GM20431 (cell line): Measurements from ENCODE around the gene KDM4B.

Experiments
- in situ Hi-C: fragments of 300-500 bp; cut with MseI, MboI; formaldehyde crosslinking; loops from one replicate; pipeline ENCODE4 v1.15.0; 2020; ENCODE audit warnings: low sequenced_read_pairs; ENCODE audit not compliant: unreplicated experiment

KDM4B gene

DNA sequence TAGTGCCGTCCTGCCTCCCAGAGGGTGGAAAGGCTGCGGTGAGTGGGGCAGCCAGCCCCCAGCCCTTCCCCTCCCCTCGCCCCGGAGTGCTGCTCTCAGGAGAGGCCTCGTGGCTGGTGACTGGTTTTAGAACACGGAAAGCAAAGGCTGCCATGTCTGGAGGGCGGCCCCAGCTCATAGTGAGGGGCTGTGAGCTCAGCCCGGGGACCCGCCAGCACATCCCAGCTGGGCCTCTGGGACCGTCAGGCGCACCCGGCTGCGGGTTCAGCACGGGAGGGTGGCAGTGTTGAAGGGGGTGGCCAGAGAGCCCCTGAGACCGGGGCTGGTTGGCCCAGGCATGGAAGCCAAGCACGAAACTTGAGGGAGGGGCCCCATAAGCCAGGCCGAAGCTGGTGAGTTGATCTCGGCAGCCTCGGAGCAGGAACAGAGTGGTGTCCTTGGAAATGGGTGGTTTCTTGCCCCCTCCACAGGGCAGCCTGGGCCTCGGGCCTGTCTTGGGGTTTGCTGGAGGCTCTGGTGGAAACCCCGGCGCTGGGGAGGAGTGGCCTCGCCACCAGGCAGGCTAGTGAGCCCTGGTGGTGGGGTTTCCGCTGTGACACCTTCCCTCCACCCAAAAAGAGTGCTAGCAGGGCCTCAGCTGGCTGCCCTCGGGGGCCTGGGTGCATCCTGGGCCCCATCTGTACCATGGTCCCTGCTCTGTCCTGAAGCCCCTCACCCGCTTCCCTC lies 157.7 kb downstream of the KDM4B start:
- in situ Hi-C loops = no loop called here

GRCh38 chr19:5127717-5128116 lies 158.8 kb downstream of the KDM4B start:
- in situ Hi-C loops = no loop called here

- in situ Hi-C loops = no loop called here
Measured at GRCh38 chr19:5128251-5128935, 159.5 kb downstream of the KDM4B start.

- in situ Hi-C loops = no loop called here
Measured at GRCh38 chr19:5128936-5129389, 160.1 kb downstream of the KDM4B start.

DNA sequence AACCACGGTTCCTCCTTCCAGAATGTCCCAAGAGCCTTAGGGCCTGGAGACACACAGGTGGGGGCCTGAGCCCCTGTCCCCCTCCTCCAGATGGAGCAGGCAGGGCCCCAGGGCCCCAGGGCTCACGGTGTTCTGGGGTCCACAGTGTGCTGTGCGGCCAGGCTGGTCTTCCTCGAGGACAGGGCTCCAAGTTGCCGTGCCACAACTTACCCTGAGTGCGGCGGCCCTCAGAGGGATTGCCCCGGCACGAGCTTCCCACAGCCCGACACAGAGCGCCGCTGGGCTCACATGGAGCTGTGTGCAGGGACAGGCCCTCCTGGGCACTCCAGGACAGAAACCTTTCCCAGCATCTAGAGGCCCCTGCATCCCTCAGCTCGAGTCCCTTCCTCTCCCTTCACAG lies 160.8 kb downstream of the KDM4B start:
- in situ Hi-C loops = no loop called here

GRCh38 chr19:5130371-5131030 lies 161.6 kb downstream of the KDM4B start:
- in situ Hi-C loops = no loop called here

DNA sequence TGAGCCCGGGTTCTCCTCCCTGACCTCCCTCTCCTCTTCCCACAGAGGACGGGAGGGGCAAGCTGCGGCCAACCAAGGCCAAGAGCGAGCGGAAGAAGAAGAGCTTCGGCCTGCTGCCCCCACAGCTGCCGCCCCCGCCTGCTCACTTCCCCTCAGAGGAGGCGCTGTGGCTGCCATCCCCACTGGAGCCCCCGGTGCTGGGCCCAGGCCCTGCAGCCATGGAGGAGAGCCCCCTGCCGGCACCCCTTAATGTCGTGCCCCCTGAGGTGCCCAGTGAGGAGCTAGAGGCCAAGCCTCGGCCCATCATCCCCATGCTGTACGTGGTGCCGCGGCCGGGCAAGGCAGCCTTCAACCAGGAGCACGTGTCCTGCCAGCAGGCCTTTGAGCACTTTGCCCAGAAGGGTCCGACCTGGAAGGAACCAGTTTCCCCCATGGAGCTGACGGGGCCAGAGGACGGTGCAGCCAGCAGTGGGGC lies 162.2 kb downstream of the KDM4B start:
- in situ Hi-C loops = no loop called here

DNA sequence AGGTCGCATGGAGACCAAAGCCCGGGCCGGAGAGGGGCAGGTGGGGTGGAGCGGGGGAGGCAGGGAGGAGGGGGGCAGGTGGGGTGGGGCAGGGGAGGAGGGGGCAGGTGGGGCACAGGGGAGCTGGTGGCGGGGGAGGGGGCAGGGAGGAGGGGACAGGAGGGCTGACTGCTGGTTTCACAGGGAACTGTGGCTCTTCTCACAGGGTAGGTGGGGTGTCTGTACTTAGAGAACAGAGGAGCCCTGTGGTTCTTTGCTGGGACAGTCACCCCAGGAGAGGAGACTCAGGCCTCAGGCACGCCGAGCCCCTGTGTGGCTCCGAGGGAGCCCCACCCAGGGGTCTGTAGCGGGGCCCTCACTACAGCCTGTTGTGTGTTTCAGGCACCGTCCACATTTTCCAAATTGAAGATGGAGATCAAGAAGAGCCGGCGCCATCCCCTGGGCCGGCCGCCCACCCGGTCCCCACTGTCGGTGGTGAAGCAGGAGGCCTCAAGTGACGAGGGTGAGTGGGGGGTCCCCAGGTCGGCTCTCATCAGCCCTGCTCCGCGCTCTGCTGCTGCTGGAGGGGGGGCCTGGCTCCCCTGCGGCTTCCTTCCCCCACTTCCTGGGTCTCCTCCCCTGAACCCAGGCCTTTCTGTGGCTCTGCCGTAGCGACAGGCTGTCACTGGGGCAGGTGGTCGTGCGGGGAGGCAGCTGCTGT lies 162.7 kb downstream of the KDM4B start:
- in situ Hi-C loops = no loop called here

DNA sequence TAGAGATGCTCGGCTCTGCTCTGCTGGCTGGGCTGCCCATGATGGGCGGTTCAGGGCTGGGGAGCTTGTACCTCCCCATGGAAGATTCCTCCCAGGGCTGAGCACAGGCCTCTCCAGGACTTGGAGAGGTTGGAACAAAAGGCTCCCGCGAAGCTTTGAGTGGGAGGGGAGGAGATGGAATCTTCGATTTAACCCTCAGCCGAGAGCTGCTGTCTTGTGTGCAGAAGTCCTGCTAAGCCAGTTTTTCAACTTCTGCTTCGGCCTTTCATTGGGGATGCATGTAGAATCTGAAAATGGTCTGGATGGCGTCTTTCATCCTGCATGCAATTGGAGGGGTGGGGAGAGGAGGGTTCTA lies 163.3 kb downstream of the KDM4B start:
- in situ Hi-C loops = no loop called here

DNA sequence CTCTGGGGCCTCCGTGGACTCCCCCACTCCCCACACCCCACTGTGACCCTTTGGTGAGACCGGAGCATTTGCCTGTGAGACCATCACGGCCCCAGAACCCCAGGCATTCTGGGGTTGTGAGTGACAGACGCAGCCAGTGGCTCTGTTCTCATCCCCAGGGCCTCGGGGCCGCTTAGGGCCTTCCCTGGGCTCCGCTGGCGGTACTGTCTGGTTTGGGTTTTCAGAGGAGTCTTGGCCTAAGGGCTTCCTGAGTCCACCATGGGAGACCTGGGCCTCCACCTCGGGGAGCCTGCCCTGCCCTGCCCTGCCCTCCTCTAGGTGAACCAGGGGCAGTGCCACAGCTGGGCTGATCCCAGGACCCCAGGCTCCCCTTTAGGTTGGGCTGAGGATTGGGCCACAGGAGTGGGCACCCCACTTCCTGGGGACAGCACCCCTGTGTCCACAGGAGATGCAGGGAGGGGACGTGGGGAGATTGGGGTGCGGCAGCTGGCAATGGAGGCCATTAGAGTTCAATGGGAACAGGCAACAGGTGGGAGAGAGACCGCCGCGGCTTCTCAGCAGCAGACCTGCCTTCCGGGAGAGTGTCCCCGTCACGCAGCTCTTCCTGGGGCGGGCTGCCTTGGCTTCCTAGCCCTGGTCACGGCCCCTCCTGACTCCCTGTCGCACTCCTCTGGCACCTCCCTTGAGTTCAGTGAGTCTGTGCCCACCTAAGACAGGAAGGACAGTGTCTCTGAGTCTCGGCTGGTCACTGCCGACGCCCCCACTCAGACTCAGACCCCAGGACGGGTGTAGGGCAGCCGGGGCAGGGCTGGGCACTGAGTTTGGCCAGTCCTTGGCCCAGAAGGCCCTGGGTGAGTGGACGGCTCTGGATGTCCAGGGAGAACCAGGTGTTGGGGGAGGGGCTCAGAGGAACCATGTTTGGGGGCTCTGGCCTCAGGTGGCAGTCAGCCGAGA lies 164.1 kb downstream of the KDM4B start:
- in situ Hi-C loops = no loop called here

GRCh38 chr19:5133986-5134595 lies 165.2 kb downstream of the KDM4B start:
- in situ Hi-C loops = no loop called here

DNA sequence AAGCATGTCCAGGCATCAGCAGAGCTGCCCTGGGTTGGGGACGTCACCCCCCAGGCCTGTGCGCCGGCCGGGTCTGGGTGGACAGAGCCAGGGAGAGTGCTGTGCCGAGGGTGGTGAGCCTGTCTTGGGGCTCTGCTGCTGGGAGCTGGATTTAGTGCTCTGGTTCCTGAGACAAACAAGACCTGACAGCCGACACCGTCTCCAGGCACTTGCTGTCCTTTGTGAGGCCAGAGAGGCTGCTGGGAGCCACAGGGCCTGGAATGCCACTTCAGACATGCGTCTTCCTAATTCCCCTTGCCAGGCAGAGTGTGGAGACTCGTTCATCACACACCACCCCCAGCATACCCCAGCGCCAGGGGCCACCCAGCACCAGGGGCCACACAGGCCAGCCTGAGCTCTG lies 165.8 kb downstream of the KDM4B start:
- in situ Hi-C loops = no loop called here

GRCh38 chr19:5136073-5136855 lies 167.4 kb downstream of the KDM4B start:
- in situ Hi-C loops = no loop called here

DNA sequence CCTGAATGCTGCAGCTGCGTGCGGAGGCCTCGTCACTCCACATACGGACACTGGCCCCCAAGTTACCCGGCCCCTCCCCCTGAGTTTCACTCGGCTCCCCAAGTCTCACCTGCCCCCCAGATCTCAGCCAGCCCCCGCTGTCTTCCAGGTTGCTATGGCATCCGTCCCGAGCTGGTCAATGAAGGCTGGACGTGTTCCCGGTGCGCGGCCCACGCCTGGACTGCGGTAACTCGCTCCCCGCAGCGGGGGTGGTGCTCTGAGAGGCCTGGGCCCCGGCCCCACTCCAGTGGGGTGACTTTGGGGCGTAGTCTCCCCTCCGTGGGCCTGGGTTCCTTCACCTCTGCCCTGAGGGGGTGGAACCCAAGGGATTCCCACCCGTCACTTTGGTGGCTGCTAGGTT lies 168.2 kb downstream of the KDM4B start:
- in situ Hi-C loops = no loop called here

GRCh38 chr19:5137571-5138124 lies 168.7 kb downstream of the KDM4B start:
- in situ Hi-C loops = no loop called here

DNA sequence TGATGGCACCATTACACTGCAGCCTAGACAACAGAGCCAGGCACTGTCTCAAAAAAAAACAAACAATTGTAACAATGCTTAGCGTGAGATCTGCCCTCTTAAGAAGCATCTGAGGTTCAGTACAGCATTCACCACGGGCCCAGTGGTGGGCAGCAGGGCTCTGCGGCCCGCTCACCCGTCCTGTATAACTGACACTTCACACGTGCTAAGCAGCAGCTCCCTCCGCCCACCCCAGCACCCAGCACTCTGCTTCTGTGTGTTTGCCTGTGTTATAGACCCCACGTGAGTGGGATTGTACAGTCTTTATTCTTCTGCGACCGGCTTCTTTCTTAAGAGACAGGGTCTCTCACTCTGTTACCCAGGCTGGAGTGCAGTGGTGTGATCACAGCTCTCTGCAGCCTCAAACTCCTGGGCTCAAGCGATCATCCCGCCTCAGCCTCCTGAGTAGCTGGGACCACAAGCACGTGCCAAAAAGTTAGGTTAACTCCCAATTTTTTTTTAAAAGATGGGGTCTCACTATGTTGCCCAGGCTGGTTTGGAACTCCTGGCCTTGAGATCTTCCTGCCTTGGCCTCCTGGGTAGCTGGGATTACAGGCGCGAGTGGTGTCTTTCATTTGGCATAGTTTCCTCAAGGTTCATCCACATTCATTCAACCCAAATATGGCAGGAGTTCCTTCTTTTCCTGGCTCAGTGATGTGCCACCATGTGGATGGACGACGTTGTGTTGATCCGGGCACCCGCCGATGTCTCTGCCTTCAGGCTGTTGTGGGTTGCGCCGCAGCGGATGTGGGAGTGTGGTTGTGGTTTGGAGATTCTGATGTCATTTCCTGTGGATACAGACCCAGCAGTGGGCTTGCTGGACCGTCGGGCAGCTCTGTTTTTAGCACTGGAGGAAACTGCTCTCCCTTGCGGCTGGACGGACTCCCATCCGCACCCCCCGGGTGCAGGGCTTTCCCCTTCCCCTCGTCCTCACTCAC lies 170.0 kb downstream of the KDM4B start:
- in situ Hi-C loops = no loop called here
